OCI-M2 (cell line): ENCODE results near the gene TGFBI.
"Not testable (repeated sequence)": the region's sequence is repeated elsewhere in the genome, so short reads cannot be mapped to it uniquely, and the experiment has no call there.

Experiments
- DNase-seq: peaks from one replicate; lab custom pipeline; 2025; ENCODE audit not compliant: unreplicated experiment; lab: John Stamatoyannopoulos, UW

The TGFBI gene

DNA sequence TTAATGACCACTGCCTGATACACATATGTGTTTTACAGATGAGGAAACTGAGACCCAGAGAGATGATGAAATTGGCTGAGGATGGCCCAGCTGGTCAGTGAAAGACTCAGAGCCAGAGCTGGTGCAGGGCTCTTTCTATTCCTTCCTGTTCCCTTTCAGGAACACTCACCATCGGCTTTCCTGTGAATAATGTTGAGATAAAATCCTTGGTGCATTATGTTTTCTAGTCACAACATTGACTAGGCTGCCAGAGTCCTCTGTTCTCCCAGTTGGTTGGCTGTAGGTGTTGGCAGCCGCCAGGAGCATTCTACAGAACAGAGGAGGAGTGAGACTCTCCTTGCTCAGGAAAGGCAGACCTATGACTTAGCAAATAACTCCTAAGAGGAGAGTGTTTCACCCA lies 14.8 kb downstream of the TGFBI start:
- no peak for DNase-seq

DNA sequence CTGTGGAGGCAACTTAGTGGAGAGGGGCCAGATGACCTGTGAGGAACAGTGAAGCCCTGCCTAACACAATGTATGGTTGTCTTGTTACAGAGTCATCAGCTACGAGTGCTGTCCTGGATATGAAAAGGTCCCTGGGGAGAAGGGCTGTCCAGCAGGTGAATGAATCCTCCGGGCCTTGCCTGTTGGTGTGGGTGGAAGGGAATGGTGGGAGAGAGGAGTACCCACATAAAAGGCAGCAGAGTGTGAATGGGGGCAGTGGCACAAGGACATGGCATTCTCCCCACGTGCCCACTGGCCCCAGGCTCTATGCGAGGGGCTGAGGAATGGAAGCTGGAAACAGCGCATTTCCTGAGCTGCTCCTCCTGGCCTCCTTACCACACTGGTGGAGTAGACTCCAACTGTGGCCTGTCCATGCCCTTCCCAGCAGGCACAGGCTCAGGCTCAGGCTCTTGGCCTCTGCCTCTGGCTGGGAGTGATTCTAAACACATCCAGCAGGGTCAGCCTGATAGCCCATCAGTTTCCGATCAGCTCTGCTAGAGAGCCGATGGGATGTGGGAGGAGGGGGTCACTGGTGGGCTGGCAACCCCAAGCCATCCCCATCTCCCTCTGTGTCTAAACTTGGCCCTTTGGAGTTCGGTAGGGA lies 15.3 kb downstream of the TGFBI start:
- DNase-seq: no peak

DNA sequence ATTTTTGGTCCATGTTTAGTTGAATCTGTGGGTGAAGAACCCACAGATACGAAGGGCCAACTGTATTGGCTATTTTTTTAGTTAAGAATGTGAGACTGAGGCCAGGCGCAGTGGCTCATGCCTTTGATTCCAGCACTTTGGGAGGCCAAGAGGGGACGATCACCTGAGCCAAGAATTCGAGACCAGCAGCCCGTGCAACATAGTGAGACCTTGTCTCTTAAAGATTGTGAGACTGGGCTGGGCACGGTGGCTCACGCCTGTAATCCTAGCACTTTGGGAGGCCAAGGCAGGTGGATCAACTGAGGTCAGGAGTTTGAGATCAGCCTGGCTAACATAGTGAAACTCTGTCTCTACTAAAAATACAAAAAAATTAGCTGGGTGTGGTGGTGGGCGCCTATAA lies 16.2 kb downstream of the TGFBI start:
- not testable (repeated sequence) for DNase-seq

DNA sequence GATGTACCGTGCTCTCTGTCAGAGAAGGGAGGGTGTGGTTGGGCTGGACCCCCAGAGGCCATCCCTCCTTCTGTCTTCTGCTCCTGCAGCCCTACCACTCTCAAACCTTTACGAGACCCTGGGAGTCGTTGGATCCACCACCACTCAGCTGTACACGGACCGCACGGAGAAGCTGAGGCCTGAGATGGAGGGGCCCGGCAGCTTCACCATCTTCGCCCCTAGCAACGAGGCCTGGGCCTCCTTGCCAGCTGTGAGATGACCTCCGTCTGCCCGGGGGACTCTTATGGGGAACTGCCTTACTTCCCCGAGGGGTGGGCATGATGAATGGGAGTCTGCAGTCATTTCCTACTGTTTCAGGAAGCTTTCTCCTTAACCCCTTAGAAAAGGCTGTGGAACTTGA lies 17.5 kb downstream of the TGFBI start:
- DNase-seq: no peak

DNA sequence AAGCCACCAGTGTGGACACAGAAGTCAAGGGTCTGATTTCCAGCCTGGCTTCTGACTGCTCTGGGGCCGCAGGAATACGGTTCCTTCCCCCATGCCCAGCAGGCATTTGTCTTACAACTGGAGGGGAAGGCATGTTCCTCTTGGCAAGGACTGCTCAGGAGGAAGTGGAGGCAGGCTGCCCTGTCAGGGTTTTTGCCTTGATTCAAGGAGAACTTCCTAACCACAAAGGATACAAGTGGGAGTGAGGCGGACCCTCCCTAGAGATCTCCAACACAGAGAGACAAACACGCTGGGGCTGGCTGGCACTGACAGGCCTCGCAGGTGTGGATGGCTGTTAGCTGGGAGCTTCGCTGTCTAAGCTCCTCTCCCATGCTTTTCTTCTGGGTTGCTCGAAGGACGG lies 19.1 kb downstream of the TGFBI start:
- no peak for DNase-seq

DNA sequence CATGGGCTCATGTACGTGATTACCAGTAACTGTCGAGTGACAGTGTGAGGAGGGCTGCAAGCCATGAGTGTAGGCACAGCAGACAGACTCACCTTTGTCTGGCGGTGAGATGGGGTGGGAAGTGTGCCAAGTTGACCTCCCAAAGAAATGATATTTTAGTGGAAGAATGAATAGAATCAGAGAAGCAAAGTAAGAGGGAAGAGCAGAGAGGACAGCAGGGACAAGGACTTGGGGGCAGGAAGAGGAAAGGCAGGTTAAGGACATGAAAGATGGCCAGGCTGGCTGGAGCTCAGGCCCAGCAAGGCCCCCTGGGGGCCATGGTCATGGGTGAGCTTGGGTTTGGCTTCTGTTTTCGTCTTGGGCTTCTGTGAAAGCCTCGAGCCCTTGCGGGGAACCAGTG lies 20.2 kb downstream of the TGFBI start:
- DNase-seq: no peak

DNA sequence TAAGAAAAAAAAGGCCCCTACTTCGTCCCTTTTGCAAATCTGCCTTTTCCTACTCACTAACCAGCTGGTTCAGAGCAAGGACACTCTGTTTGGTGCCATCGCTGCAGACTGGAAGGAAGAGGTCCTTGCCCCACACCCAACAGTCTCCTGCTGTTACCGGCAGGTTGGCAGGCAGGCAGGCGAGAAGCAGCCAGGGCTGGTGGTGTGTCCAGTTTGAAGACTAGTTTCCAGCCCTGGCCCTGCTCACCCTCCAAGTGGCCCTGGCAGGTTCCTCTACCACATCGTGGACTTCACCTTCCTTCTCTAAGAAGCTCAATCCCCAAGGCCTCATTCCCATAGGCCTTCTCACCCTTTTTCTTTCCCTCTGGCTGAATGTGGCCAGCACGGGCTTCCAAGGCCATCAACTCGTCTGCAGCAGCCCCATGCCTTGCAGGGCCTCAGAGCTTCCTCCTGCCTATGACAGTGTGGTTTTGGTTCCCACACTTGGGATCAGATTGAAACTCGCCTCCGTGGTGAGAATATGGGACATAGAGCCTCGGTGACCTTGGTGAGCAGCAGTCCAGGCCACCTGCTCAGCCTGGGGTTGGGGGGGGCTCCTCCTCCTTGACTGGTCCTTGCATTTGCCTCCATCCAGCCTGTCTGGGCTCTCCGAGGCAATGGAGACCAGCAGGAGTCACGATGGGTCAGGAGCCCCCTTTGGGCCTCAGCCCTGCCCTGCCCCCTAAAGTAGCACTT lies 22.9 kb downstream of the TGFBI start:
- no peak for DNase-seq

DNA sequence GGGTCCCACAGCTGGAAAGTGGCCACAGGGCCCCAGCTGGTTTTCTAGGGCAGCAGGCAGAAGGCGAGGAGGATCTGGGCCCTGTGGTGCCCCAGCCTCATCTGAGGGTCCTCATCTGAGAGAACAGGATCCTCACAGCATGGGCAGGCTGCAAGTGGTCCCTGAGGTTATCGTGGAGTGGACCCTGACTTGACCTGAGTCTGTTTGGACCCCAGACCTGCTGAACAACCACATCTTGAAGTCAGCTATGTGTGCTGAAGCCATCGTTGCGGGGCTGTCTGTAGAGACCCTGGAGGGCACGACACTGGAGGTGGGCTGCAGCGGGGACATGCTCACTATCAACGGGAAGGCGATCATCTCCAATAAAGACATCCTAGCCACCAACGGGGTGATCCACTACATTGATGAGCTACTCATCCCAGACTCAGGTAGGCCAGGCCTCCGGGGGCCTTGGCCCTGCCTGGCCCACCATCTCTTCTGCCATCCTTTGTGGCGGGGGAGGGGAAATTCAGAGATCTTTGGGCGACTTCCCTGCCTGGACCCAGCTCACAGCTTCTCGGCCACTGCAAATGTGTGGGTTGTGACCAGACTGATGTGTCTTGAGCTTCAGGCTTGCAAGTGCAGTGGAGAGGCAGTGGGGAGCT lies 24.0 kb downstream of the TGFBI start:
- DNase-seq: no peak

DNA sequence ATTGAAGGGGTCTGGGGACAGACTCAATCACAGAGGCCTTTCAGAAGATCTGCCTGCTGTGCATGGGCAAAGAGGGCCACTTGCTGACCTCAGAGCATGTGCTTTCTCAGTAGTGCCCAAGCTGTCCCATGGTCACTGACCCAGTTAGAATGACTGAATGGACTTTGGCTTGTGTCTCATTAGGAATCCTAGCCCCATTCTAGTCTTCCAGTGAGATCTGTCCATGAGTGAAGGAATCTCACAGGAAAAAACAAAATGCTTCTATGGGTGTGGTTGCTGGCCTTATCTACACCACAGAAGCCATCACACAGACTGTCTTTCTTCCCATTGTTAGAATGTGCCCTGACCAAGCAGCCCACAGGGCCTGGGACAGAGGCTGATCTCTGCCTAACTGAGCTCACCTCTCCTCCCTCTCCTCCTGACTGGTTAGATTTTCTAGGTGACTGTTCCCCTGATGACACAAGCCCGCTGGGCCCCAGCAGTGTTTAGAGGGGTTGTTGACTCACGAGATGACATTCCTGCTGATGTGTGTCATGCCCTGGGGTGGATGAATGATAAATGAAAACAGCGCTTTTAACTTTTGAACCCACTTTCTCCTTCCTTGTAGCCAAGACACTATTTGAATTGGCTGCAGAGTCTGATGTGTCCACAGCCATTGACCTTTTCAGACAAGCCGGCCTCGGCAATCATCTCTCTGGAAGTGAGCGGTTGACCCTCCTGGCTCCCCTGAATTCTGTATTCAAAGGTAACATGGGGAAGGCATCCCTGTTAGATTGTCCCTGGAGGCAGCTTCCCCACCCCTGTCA lies 24.8 kb downstream of the TGFBI start:
- no peak for DNase-seq

DNA sequence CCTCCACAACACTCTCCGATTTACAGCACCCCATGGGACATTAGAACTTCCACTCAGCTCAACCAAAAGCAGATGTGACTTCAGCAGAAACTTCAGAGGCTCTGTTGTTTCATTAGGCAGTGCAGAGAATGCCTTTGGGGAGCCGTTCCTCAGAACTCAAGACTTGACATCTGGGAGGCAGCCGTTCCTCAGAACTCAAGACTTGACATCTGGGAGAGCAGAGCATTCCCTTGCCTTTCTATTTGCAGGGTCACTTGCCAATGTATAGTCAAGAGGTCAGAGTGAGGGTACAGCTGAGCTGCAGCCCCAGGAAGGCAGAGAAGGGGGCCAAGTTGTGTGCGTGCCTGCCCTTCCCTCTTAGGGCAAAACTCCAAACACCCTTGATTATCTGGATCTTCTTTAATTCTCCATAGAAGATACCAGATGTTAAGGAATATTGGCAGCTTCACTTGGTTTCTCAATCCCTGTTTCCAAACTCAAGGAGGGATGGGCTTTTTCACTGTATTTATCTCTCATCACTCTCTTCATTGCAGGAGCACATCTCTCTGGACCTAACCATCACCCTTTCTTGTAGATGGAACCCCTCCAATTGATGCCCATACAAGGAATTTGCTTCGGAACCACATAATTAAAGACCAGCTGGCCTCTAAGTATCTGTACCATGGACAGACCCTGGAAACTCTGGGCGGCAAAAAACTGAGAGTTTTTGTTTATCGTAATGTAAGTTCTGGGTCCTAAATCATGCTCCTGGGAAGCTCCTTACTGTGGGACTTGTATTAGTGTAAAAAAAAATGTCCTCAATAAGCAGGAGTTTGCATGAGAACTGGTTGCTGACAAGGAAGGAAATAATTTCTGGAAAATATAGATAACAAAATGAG lies 25.6 kb downstream of the TGFBI start:
- DNase-seq: no peak

DNA sequence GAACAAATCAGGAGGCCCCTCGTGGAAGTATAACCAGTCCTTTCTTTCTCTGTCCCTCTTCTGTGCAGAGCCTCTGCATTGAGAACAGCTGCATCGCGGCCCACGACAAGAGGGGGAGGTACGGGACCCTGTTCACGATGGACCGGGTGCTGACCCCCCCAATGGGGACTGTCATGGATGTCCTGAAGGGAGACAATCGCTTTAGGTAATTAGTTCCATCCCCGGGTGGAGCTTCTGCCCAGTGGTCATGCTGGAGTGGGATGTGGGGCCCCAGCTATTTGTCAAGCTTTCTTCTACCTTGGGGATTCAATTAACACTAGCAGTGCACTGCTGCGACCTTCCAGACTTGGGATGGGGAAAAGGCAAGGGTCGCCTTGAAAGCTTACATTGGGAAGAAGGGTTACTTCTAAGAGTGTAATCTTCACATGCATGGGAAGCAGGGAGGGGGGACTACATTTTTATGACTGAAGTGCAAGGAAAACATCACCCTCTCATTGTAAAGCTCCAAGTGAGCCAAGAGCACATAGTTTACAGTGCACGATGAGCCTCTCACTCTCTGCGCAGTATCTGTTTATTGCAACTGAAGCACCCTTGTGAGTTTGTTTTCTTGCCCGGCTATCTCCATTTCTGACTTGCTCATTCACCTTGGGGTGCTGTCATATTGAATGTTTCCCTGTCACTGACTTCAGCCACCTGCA lies 27.0 kb downstream of the TGFBI start:
- no peak for DNase-seq

DNA sequence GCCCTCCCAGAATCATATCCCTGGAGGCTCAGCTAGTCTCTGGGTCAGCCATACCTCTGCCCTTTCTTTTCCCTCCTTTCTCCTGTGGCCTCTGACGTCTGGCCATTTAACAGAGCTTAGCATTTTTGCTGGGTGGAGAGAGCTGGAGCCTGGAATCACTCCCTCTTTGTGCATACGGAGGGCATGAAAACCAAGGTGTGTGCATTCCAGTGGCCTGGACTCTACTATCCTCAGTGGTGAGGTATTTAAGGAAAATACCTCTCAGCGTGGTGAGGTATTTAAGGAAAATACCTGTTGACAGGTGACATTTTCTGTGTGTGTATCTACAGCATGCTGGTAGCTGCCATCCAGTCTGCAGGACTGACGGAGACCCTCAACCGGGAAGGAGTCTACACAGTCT lies 27.5 kb downstream of the TGFBI start:
- no peak for DNase-seq

DNA sequence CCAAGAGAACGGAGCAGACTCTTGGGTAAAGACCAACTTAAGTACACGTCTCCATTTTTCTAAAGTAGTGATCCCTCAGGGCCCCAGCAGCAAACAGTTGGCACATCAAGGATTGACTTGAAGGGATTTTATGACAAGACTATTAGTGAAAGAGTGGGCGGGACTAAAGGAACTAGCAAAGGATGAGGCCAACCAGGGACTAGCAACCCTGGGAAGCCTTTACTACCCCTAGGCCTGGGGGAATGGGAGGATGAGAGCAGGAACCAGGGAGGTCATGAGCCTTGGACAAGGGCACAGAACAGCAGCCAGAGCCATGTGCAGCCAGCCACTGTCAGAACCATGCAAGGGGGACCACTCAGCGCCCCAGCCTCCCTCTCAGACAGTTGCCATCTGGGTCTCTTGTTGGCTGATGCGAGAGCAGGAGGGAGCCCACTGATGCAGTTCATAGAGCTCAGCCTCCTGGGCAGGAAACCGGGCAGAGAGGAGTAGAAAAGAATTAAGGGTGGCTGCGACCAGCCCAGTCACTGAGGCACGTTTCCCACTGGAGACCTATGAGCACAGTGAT lies 28.1 kb downstream of the TGFBI start:
- no peak for DNase-seq

DNA sequence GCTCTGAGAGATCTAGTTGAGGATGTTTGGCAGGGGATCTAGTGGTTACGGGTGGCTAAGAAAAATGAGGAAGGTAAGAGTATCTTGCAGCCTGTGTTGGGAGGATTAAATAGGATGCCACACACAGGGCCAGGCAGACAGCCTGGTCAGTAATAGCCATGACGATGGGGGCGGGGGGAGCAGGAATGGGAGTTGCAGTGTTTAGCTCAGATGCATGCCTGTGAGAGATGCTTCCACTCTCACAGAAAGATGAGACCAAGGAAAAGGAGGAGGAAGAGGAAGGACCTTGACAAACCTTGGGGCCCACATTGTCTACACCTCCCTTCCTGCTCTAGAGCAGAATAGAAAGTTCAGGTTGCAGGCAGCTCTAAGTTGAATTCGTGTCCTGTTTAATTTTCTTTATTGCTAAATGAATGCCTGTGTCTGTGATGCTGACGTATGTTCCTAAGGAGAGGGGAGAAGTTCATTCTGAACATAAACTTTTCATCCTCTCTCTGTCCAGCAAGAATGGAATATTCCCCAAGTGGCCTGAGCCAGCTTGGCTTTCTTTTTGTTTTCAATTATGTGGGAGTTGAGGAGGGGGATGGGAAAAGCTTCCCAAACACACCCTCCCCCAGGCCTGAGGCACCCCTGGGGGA lies 28.7 kb downstream of the TGFBI start:
- DNase-seq: no peak

DNA sequence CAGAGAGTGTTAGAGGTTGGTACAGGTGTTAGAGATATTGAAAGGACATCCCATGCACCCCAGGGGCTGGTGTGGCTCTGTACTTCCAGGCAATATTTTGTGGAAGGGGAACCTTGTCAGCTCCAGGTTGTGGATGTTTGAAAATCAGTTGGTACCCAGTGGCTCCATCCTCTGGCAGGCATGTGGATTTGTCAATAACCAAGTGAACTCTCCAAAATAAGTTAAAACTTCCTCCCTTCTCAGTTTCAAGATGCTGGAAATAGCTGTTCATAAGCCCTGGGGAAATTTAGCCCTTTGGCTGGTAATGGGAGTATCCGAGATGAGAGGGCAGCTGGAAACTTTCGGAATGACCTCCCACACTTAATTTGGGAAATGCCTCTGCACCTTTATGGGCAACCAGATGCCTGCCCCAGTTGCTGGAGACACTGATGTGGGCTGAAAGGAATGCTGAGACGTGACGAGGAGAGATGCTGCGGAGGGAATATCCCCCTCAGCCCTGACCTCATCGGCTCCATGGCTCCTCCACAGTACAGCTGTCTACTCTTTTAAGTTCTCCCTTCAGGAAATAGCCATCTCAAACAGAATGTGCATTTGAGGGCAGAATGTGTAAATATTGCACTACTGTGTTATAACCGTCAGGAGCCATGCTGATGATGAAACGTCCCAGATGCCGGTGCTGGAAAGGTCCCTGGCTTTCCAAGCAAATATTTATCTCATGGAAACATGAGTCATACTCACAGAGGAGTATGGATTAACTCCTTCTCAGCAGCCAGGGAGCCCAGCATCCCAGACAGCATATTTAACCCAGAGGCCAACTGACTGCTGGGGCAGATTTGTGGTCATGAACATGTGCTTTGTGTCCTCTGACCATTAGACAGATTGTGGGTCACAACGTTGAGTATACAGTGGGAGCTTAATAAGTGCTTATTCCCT lies 29.5 kb downstream of the TGFBI start:
- no peak for DNase-seq

DNA sequence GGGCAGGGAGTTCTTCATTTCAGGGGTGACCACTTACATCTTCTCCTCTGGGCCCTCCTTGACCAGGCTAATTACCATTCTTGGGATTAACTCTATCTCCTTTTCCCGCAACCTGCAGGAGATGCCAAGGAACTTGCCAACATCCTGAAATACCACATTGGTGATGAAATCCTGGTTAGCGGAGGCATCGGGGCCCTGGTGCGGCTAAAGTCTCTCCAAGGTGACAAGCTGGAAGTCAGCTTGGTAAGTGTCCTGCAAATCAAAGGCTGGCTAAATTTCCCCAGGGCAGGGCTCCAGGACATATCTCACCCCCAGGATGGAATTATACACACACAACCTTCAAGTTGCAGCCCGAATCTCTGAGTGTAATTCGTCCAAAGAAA lies 30.2 kb downstream of the TGFBI start:
- DNase-seq: no peak

DNA sequence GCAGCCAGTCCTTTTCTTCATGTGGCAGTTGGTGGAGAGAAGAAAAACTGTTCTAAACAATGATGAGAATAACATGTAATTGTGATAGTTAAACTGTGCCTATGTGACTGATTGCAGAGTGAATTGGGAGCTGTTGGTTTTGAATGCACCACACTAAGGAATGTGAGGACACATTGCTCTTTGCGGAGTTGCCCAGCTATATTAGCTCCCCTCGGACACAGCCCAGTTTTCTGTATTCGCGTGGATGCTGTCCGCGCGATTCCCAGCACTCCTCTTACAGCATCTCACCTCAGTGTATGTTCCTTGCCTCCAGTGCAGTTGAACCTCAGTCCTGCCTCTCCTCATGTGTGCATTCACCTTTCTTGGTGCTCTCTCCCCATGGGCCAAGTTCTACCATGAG lies 32.2 kb downstream of the TGFBI start:
- DNase-seq: no peak

DNA sequence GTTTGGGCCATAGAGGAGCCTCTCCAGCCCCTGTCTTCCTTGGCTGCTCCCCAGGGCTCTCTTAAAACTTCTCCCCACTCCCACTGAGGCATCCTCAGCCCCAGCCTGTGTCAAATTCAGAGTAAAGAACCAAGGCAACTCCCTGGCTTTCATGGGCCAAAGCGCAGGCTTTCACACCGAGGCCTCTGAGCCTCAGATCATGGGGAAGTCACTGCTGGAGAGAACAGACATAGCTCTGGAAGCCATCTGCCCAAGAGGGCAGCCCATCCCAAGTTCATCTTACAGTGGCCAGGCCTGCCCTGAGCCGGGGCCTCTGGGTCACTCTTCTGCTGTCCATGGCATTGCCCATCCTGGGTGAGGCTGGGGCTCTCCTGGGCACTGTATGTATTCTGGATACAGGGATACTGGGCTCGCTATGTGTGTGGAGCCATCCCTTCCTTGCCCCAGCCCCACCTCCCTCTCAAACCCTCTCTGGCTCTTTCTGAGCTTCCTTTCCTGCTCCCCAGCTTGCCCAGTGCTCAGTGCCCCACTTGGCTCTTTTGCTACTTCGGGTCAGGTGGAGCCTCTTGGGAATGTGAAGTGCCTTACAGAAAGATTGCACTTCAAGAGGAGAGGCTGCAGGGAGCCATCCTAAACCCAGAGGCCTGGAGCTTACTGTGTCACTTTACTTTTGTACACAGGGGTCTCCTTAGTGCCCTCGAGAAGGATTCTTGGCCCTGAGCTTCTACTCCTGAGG lies 33.0 kb downstream of the TGFBI start:
- DNase-seq: no peak
